Cerebellar nuclear complex (tissue), 1 donor: ENCODE results near the gene VANGL1.

ENCODE experiments used
- DNase-seq, 2 experiments: peaks; one replicate each; lab custom pipeline; 2025; lab: John Stamatoyannopoulos, UW

The VANGL1 gene

GRCh38 chr1:115705085-115705951 is 63.5 kb downstream of the VANGL1 start:
- DNase-seq: no peak

GRCh38 chr1:115705963-115706362 is 64.2 kb downstream of the VANGL1 start:
- no peak for DNase-seq

GRCh38 chr1:115706587-115707425 is 65.0 kb downstream of the VANGL1 start:
- no peak for DNase-seq

- no peak for DNase-seq
Measured at GRCh38 chr1:115710859-115711624, 69.3 kb downstream of the VANGL1 start.

- no peak for DNase-seq
Measured at GRCh38 chr1:115712911-115713609, 71.3 kb downstream of the VANGL1 start.

- DNase-seq: no peak
Measured at GRCh38 chr1:115713906-115714305, 72.1 kb downstream of the VANGL1 start.

GRCh38 chr1:115714572-115715141 is 72.9 kb downstream of the VANGL1 start:
- DNase-seq: no peak

GRCh38 chr1:115717541-115717940 is 75.8 kb downstream of the VANGL1 start:
- no peak for DNase-seq

- no peak for DNase-seq
Measured at GRCh38 chr1:115718011-115718754, 76.4 kb downstream of the VANGL1 start.

- DNase-seq: no peak
Measured at GRCh38 chr1:115719285-115719684, 77.5 kb downstream of the VANGL1 start.

- no peak for DNase-seq
Measured at GRCh38 chr1:115722221-115722620, 80.5 kb downstream of the VANGL1 start.

GRCh38 chr1:115723756-115724155 is 82.0 kb downstream of the VANGL1 start:
- no peak for DNase-seq

- DNase-seq: no peak
Measured at GRCh38 chr1:115725600-115725999, 83.8 kb downstream of the VANGL1 start.

GRCh38 chr1:115726161-115726560 is 84.4 kb downstream of the VANGL1 start:
- no peak for DNase-seq

GRCh38 chr1:115726570-115726969 is 84.8 kb downstream of the VANGL1 start:
- no peak for DNase-seq

GRCh38 chr1:115727706-115728249 is 86.0 kb downstream of the VANGL1 start:
- no peak for DNase-seq

GRCh38 chr1:115728341-115728740 is 86.6 kb downstream of the VANGL1 start:
- DNase-seq: no peak

GRCh38 chr1:115729756-115730155 is 88.0 kb downstream of the VANGL1 start:
- DNase-seq: no peak

- no peak for DNase-seq
Measured at GRCh38 chr1:115732316-115732715, 90.5 kb downstream of the VANGL1 start.

GRCh38 chr1:115740811-115741210 is 99.0 kb downstream of the VANGL1 start:
- DNase-seq: no peak
